Mesodermal cell (in vitro differentiated cells): ENCODE data around the gene TTC16. TPM values are rescaled to one million over a fixed set of nuclear protein-coding genes. Genes with fewer than 3 reads are reported as not detected.

Source experiments
- H3K27ac ChIP-seq: 2 replicates; pipeline ENCODE4 v1.7.0; 2013; ENCODE audit warnings: mild to moderate bottlenecking, low read depth, low read length, moderate library complexity; ENCODE audit not compliant: severe bottlenecking
- H3K36me3 ChIP-seq: 2 replicates; pipeline ENCODE4 v1.7.1; 2013; ENCODE audit warnings: mild to moderate bottlenecking, low read length, moderate library complexity; ENCODE audit not compliant: control insufficient read depth, insufficient read depth
- H3K4me1 ChIP-seq: one replicate; pipeline ENCODE4 v1.7.1; 2013; ENCODE audit warnings: mild to moderate bottlenecking, low read length; ENCODE audit not compliant: insufficient read depth, control insufficient read depth, poor library complexity, severe bottlenecking
- H3K4me3 ChIP-seq: 2 replicates; pipeline ENCODE4 v1.7.0; 2013; ENCODE audit warnings: low read length, control low read depth, mild to moderate bottlenecking; ENCODE audit not compliant: insufficient read depth, poor library complexity, severe bottlenecking; ENCODE audit errors: extremely low read depth
- H3K9me3 ChIP-seq: 2 replicates; pipeline ENCODE4 v1.7.1; 2013; ENCODE audit warnings: mild to moderate bottlenecking, low read length, moderate library complexity; ENCODE audit not compliant: control insufficient read depth
- WGBS, 2 experiments: methylation state at CpG; one replicate each; pipeline ENCODE4 v1.1.5; 2013; ENCODE audit warnings: missing lambda C conversion rate in 2 of 2; ENCODE audit not compliant: insufficient coverage in 2 of 2; 5-methylcytosine and 5-hydroxymethylcytosine counted together
- polyA plus RNA-seq, 2 experiments: library from polyadenylated mRNA; stranded (reverse); fragments of 50-300 nt; gene quantifications; one replicate each; pipeline ENCODE4 v1.2.3, GENCODE V29; 2013

The TTC16 gene
- not detected for polyA plus RNA-seq (2013, experiment 1 of 2)
- polyA plus RNA-seq (2013, experiment 2 of 2), result not detected

DNA sequence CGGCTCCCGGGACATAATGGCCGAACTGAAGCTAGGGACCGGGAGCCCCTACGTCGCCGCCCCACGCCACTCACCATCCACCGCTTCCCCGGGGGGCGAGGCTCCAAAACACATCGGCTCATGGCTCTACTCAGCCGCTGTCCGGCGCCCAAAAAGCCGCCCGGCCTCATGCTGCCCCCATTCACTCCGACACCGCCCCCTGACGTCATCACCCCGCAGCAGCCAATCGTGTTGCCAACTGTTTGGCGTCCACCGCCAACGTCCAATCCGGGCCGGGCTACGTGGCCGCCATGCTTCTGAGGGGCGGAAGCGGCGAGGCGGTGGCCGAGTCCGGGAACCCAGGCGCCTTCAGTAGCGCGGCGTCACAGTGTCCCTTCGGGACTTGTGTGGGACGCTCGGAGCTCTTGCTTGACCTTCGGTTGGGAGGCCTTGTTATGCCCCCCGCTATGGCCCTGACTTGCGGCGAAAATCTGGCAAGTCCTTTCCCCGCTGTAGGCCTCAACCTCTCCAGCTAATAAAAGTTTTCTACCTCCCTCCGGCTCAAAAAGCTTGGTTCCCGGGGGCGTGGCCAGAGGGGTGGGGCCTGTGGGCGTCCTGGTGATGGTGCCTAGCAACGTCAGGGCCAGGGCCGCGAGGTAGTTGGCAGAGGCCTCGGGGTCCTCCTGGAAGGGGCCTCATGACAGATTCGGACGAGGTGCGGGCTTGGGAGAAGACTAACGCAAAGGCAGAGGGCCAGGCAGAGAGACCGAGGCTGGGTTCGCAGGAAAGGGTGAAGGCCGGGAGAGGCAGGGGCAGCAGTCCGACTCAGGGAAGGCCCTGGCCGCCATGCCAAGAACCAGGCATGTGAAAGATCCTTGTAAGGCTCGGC is at the start of gene TTC16, which contains the start of gene PTRH1:
Gene TTC16, plus strand, starts transcription at position 610 of the 868 bp plus-strand sequence. Its CDS starts 67 bp downstream, at position 677.
Gene PTRH1, minus strand, starts transcription at position 194 of the 868 bp plus-strand sequence. Its CDS starts 24 bp downstream, at position 170.
- 10 to 11% methylated on average over 45 to 50 of the region's 65 CpGs for WGBS, 2 experiments
- Histone ChIP-seq H3K36me3 (no peaks in the 10 kb centered on the region), H3K4me3 (peak within 1 kb of the TSS; percentile 78), H3K9me3 (no peaks in the 10 kb centered on the region), H3K27ac (no peak within 1 kb of the TSS), H3K4me1 (peaks cover 3% of the 10 kb centered on the region)

- Histone ChIP-seq H3K4me1 (no peaks in the 10 kb centered on the region), H3K36me3 (peaks cover 63% of the 10 kb centered on the region), H3K27ac (no peak overlapping the region), H3K9me3 (no peaks in the 10 kb centered on the region), H3K4me3 (no peak overlapping the region)
- WGBS, 2 experiments, result 90 to 96% methylated on average over 3 of the region's 3 CpGs
Measured at GRCh38 chr9:127667127-127667844, 48.6 kb upstream of the TTC16 start.

DNA sequence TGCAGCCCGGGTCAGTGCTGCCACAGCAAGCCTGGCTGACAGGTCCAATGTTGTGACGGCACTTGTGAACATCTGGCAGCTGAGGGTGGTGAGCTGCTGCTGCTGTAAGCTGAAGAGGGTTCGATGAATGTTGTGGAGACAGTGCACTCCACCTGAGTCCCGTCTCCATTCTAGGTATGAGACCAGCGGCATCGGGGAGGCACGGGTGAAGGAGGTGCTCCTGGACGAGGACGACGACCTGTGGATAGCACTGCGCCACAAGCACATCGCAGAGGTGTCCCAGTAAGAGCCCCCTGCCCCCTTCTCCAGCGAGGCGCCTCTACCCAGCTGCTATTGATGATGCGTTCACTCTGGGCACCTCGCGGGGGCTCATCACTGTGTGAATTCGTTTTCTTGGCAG is 48.0 kb upstream of the TTC16 start:
- Histone ChIP-seq H3K4me1 (no peaks in the 10 kb centered on the region), H3K9me3 (no peaks in the 10 kb centered on the region), H3K4me3 (no peak overlapping the region), H3K27ac (no peak overlapping the region), H3K36me3 (peaks cover 66% of the 10 kb centered on the region)
- WGBS, 2 experiments, result 91 to 95% methylated on average over 16 to 18 of the region's 18 CpGs

- no peaks in the 10 kb centered on the region for H3K4me1 ChIP-seq
- H3K36me3 ChIP-seq, result peaks cover 68% of the 10 kb centered on the region
- H3K27ac ChIP-seq, result no peak overlapping the region
- no peaks in the 10 kb centered on the region for H3K9me3 ChIP-seq
- 88 to 95% methylated on average over 6 to 7 of the region's 7 CpGs for WGBS, 2 experiments
- no peak overlapping the region for H3K4me3 ChIP-seq
Measured at GRCh38 chr9:127673234-127673633, 42.6 kb upstream of the TTC16 start.

- peaks cover 86% of the 10 kb centered on the region for H3K36me3 ChIP-seq
- WGBS, 2 experiments, result 93 to 96% methylated on average over 9 to 10 of the region's 12 CpGs
Measured at GRCh38 chr9:127676638-127677037, 39.2 kb upstream of the TTC16 start.

DNA sequence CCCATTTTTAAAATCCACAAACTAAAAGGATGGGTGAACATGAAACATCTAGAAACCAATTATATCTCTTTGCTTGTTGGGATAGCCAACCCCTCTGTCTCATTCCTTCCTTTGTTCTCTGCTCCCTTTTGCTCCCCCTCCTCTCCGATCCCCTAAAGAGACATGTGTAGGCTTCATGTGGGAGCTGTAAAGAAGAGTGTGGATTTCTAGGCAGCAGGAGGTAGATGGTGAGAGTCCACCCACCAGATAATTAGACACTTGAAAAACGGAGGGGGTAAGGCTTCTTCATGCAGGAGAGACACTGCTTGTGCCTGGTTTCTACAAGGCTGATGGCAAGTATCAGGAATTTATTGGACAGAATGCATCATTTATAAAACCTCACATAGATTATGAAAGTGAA is 36.4 kb upstream of the TTC16 start:
- Histone ChIP-seq H3K9me3 (no peaks in the 10 kb centered on the region), H3K27ac (no peak overlapping the region), H3K4me1 (peaks cover 11% of the 10 kb centered on the region), H3K4me3 (no peak overlapping the region), H3K36me3 (peaks cover 83% of the 10 kb centered on the region)
- WGBS, 2 experiments, result no CpG with 5 or more reads among the region's 2 CpGs

More at GRCh38 chr9:127676638-127677037, 39.2 kb upstream of the TTC16 start:
- no peaks in the 10 kb centered on the region for H3K9me3 ChIP-seq
- no peaks in the 10 kb centered on the region for H3K4me1 ChIP-seq
- H3K4me3 ChIP-seq, result no peak overlapping the region
- H3K27ac ChIP-seq, result no peak overlapping the region

DNA sequence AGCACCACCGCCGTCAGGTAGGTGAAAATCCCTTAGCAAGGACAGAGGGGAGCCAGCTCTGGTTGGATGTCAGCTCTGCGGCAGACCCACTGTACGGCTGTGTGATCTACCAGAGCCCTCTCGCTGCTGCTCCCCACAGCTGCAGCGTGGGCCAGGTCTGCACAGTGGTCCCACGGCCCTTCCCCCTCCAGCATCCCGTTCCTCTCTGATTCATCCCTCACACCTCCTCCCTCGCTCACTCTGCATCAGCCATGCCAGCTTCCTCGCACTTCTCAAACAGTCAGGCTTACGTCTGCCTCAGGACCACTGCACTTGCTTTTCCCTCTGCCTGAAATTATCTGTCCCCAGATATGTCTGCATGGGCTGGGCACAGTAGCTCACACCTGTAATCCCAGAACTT is 35.7 kb upstream of the TTC16 start:
- Histone ChIP-seq H3K4me1 (peaks cover 16% of the 10 kb centered on the region), H3K36me3 (peaks cover 84% of the 10 kb centered on the region)
- WGBS, 2 experiments, result 80 to 91% methylated on average over 8 to 11 of the region's 11 CpGs

GRCh38 chr9:127680846-127681245 is 35.0 kb upstream of the TTC16 start:
- H3K27ac ChIP-seq, result no peak overlapping the region
- WGBS, 2 experiments, result 93 to 94% methylated on average over 7 to 9 of the region's 9 CpGs
- no peak overlapping the region for H3K4me3 ChIP-seq
- peaks cover 78% of the 10 kb centered on the region for H3K36me3 ChIP-seq
- peaks cover 16% of the 10 kb centered on the region for H3K4me1 ChIP-seq
- H3K9me3 ChIP-seq, result no peaks in the 10 kb centered on the region

More for the DNA sequence above, 35.7 kb upstream of the TTC16 start:
- H3K9me3 ChIP-seq, result no peaks in the 10 kb centered on the region
- no peak overlapping the region for H3K27ac ChIP-seq
- no peak overlapping the region for H3K4me3 ChIP-seq

DNA sequence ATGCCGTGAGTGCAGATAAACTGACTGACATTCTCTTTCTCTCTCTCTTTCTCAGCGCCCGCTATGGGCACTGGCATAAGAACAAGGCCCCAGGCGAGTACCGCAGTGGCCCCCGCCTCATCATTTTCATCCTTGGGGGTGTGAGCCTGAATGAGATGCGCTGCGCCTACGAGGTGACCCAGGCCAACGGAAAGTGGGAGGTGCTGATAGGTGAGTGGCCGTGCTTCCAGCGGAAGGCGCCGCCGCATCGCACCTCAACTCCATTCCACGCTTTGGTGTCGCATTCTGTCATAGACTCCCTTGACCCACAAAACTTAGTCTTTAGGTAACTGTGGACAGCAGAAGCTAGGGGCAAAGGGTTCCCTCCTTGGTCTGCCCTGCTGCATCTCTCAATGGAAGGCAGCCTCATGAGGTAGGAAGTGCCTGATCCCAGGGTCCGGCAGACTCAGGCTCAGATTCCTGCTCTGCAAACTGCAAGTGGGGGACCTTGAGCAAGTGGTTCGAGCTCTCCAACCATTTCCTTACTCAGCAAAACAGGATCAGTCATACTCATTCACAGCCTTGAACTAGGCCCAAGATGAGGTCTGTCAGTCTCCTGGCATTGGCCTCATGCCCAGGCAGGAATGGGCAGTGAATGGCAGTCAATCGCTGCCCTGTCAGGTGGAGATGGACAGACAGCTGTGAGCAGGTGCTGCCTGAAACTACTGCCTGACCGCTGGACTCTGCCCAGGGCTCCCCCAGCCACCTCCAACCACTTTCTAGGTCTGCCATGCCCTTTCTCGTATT is 33.3 kb upstream of the TTC16 start:
- peaks cover 67% of the 10 kb centered on the region for H3K36me3 ChIP-seq

DNA sequence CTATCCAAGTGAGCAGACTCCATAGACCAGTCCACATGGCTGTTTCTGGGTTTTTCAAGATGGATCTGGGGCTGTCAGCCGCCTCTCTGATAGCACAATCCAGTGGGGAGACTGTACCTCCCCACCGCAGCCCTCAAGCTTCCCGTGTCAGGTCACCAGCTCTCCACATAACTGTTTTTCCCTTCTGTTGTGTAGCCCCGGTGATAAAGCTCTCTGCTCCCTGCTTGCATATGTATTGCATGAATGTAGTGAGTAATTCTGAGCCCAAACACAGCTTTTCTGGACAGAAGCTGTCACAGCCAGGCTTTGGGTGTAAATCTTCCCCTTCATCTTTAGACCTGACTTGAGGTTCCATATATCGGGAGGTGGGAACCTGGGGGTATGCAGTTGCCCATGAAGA is 32.2 kb upstream of the TTC16 start:
- no peak overlapping the region for H3K4me3 ChIP-seq
- H3K36me3 ChIP-seq, result peaks cover 73% of the 10 kb centered on the region
- peaks cover 16% of the 10 kb centered on the region for H3K4me1 ChIP-seq
- 94 to 96% methylated on average over 3 to 4 of the region's 5 CpGs for WGBS, 2 experiments
- peak overlapping the region; percentile 16 for H3K27ac ChIP-seq
- H3K9me3 ChIP-seq, result no peaks in the 10 kb centered on the region

More for the DNA sequence above, 33.3 kb upstream of the TTC16 start:
- H3K27ac ChIP-seq, result no peak overlapping the region
- no peak overlapping the region for H3K4me3 ChIP-seq
- H3K4me1 ChIP-seq, result peaks cover 16% of the 10 kb centered on the region
- WGBS, 2 experiments, result 95 to 96% methylated on average over 19 to 22 of the region's 23 CpGs
- no peaks in the 10 kb centered on the region for H3K9me3 ChIP-seq
